B cell (primary cell): ENCODE data around the gene C10orf53.

Experiments
- CTCF ChIP-seq: fragments of 200-600 bp; IDR thresholded peaks from one replicate; pipeline ENCODE4 v1.8.0; 2022; ENCODE audit warnings: antibody characterized with exemption, mild to moderate bottlenecking
- EZH2 ChIP-seq: IDR thresholded peaks from 2 replicates; pipeline ENCODE4 v1.6.1; 2012; ENCODE audit warnings: borderline replicate concordance, low read depth, mild to moderate bottlenecking, moderate library complexity, low read length; ENCODE audit not compliant: insufficient read depth, poor library complexity, severe bottlenecking

GRCh38 chr10:49698679-49699078 lies 19.2 kb downstream of the C10orf53 start:
- TF ChIP-seq CTCF = no peak
- TF ChIP-seq EZH2 = no peak
